ENCODE measurements around the gene CFHR4. TPM values are rescaled to one million over a fixed set of nuclear protein-coding genes. Genes with fewer than 3 reads are reported as not detected.

CFHR4 gene
- total RNA-seq, 2 experiments from 2014 or later = not detected

DNA sequence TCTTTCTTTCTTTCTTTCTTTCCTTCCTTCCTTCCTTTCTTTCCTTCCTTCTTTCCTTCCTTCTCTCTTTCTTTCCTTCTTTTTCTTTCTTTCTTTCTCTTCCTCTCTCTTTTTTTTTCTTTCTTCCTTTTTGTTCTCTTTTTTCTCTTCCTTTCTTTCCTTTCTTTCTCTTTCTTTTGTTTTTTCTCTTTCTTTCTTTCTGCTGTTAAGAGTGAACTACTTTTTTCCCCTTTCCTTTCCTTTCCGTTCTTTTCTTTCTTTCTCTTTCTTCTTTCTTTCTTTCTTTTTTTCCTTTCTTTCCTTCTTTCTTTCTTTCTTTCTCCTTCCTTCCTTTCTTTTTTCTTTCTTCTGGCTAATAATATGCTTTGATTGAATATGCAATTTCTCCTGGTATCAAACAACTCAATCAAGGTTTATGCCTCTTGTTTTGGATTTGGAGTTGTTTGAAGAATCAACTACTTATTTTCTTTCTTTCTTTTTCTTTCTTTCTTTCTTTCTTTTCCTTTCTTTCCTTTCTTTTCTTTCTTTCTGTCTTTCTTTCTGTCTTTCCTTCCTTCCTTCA is 27.4 kb upstream of the CFHR4 start:
- ATAC-seq (no peak), DNase-seq (no peak)
- Mint-ChIP-seq H3K36me3 (ENCODE audit: low read depth) (no peaks in the 10 kb centered on the region), H3K27me3 (no peaks in the 10 kb centered on the region), H3K4me1 (ENCODE audit: low read depth) (no peaks in the 10 kb centered on the region), H3K9me3 (no peaks in the 10 kb centered on the region), H3K4me3 (no peak overlapping the region), H3K27ac (no peak overlapping the region)
- intact Hi-C loops (cut with micrococcal nuclease) = no loop called here
- TF ChIP-seq, protein P1, sequence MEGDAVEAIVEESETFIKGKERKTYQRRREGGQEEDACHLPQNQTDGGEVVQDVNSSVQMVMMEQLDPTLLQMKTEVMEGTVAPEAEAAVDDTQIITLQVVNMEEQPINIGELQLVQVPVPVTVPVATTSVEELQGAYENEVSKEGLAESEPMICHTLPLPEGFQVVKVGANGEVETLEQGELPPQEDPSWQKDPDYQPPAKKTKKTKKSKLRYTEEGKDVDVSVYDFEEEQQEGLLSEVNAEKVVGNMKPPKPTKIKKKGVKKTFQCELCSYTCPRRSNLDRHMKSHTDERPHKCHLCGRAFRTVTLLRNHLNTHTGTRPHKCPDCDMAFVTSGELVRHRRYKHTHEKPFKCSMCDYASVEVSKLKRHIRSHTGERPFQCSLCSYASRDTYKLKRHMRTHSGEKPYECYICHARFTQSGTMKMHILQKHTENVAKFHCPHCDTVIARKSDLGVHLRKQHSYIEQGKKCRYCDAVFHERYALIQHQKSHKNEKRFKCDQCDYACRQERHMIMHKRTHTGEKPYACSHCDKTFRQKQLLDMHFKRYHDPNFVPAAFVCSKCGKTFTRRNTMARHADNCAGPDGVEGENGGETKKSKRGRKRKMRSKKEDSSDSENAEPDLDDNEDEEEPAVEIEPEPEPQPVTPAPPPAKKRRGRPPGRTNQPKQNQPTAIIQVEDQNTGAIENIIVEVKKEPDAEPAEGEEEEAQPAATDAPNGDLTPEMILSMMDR (IDR thresholded peaks at IDR 0.05) = peak; percentile 18
- CTCF ChIA-PET = no interaction called here
- POLR2A ChIA-PET = no interaction called here

GRCh38 chr1:196861429-196861828 is 26.4 kb upstream of the CFHR4 start:
- no peak for DNase-seq
- Mint-ChIP-seq H3K36me3 (ENCODE audit: low read depth) (no peaks in the 10 kb centered on the region), H3K27ac (no peak overlapping the region), H3K27me3 (no peaks in the 10 kb centered on the region), H3K4me3 (no peak overlapping the region), H3K9me3 (no peaks in the 10 kb centered on the region), H3K4me1 (ENCODE audit: low read depth) (no peaks in the 10 kb centered on the region)
- TF ChIP-seq, protein P1 (IDR thresholded peaks at IDR 0.05) = no peak
- CTCF ChIA-PET = interaction anchor here (0.6 kb wide), 1 partner anchor 456 kb away, joined by 3 read pairs; no protein-coding TSS in a partner anchor
- intact Hi-C loops (cut with micrococcal nuclease) = no loop called here
- ATAC-seq = no peak
- POLR2A ChIA-PET = no interaction called here

DNA sequence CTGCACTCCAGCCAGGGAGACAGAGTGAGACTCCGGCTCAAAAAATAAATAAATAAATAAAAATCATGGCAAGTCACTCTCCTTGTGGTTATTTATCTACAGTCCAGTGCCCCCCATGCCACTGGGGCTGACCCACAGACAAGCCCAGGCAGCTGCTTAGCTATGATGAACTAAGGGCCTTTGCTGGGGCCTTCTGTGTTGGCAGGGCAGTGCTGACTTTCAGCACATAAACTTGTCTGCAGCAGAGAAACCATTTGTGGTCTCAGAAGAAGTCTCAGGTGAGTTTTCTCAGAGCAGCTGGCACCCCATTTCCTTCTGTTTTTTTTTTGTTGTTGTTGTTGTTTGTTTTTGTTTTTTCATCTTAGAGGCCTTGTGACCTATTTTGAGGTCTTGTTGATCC is 20.9 kb upstream of the CFHR4 start:
- intact Hi-C loops (cut with micrococcal nuclease) = no loop called here
- no peaks in the 10 kb centered on the region for H3K36me3 Mint-ChIP-seq (ENCODE audit: low read depth)
- H3K4me1 Mint-ChIP-seq (ENCODE audit: low read depth) = no peaks in the 10 kb centered on the region
- CTCF ChIA-PET = no interaction called here
- H3K27ac Mint-ChIP-seq = no peak overlapping the region
- H3K27me3 Mint-ChIP-seq = no peaks in the 10 kb centered on the region
- DNase-seq (no peak), ATAC-seq (no peak)
- POLR2A ChIA-PET = no interaction called here
- no peak overlapping the region for H3K4me3 Mint-ChIP-seq
- TF ChIP-seq, protein P1 (IDR thresholded peaks at IDR 0.05) = no peak
- no peaks in the 10 kb centered on the region for H3K9me3 Mint-ChIP-seq

DNA sequence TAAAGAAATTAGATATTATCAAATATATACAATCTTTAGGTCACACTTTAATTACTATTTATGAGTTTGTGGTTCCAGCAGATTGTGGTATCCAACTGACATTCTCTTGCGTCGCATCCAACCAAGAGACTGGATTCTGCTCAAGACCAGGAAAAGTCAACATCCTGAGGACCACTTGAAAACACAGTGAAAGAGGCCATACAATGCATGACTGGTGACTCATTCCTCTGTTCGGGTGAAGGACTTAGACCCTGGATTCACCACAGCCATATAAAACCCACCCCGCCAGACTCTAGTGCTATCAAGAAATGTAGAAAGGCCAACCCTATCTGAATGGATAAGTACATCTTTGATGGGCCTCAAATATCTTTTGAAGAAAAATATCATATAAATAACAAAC is 14.5 kb upstream of the CFHR4 start:
- H3K27me3 Mint-ChIP-seq = no peaks in the 10 kb centered on the region
- CTCF ChIA-PET = no interaction called here
- H3K4me3 Mint-ChIP-seq = no peak overlapping the region
- intact Hi-C loops (cut with micrococcal nuclease) = no loop called here
- TF ChIP-seq, protein P1 (IDR thresholded peaks at IDR 0.05) = no peak
- no peak for ATAC-seq
- DNase-seq = no peak
- no peaks in the 10 kb centered on the region for H3K36me3 Mint-ChIP-seq (ENCODE audit: low read depth)
- H3K27ac Mint-ChIP-seq = no peak overlapping the region
- POLR2A ChIA-PET = no interaction called here
- H3K4me1 Mint-ChIP-seq (ENCODE audit: low read depth) = no peaks in the 10 kb centered on the region
- H3K9me3 Mint-ChIP-seq = no peaks in the 10 kb centered on the region

GRCh38 chr1:196875935-196876334 is 11.9 kb upstream of the CFHR4 start:
- Mint-ChIP-seq H3K36me3 (ENCODE audit: low read depth) (no peaks in the 10 kb centered on the region), H3K27me3 (no peaks in the 10 kb centered on the region), H3K27ac (no peak overlapping the region), H3K4me1 (ENCODE audit: low read depth) (no peaks in the 10 kb centered on the region), H3K4me3 (no peak overlapping the region), H3K9me3 (no peaks in the 10 kb centered on the region)
- ChIA-PET CTCF (no interaction called here), POLR2A (no interaction called here)
- ATAC-seq = no peak
- intact Hi-C loops (cut with micrococcal nuclease) = no loop called here
- no peak for DNase-seq
- TF ChIP-seq, protein P1 (IDR thresholded peaks at IDR 0.05) = no peak
